DMS79 (cell line): ENCODE results near the gene PAF1.

Experiments used
- DNase-seq: peaks from one replicate; lab custom pipeline; 2025; lab: John Stamatoyannopoulos, UW

The PAF1 gene

GRCh38 chr19:39416152-39417120 lies 25.5 kb upstream of the PAF1 start:
- DNase-seq: no peak

- no peak for DNase-seq
Observed at GRCh38 chr19:39415111-39416046, 24.5 kb upstream of the PAF1 start.

DNA sequence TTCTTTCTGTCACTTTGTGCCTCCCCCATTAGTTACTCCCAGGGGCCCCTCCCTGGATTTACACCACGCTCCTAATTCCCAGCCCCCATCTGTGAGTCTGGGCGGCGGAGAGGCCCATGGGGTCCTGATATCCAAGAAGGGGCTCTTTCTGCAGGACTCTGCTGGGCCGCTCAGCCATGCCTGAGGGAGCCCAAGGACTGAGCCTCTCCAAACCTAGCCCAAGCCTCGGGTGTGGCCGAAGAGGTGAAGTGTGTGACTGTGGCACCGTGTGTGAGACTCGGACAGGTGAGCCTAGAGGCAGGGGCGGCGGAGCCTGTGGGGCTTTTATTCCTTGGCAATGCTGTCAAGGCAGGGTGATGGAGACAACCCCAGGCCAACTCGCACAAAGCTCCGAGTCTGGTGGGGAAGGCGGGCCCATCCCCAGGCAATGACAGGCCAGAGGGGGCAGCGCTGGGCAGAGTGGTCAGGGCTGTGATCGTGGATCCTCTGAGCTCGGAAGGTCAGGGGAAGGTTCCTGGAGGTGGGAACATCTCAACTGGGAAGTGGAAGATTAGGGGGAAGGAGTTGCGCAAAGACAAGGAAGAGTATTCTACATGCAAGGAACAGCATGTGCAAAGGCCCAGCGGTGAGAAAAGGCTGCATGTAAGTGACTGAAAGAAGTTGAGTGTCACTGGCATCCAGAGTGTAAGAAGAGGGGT lies 23.2 kb upstream of the PAF1 start:
- DNase-seq: no peak

DNA sequence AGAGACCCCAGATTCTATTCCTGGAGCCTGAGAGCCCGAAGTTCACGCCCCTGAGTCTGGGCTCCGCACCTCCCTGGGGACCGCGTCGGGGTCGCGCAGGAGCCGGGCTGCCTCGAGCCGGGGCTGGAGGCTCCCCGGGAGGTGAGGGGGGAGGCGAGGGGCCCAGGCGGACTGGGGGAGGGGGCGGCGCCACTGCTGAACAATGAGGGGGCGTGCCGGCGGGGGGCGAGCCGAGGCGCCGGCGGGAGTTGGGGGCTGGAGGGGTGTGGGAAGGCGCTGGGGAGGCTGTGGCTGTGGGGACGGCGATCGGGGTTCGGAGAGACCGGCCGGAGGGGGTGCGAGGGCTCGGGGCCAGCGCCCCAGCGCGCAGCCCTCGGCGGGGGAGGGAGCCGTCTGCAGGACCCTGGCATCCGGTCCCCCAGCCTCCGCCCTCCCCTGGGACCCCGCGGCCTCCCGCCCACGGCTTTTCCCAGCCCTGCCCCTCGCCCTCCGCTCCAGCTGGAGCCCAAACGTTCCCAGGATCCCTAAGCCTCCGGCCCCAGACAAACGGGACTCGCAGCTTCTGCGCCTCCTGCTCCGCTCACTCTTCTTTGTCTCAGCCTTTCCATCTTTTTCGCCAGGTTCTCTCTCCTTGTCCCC lies 22.5 kb upstream of the PAF1 start:
- no peak for DNase-seq

DNA sequence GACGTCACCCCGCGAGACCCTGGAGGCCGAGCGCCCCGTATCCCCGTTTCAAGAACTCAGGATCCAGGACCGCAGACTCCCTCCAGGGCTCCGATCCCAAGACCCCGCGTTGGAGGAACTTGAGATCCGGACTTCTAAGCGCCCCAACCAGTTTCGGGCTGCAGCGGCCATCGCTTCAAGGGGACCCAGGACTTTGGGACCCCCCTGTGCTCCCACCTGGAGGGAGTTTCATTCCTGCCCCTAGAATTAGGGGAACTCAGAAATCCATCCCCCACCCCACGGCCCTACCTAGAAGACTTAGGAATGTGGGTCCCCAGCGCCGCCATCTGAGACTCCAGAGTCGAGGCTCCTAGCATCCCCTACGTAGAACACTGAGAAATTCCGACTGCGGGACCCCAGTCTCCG lies 22.0 kb upstream of the PAF1 start:
- no peak for DNase-seq

- peak; percentile 99 for DNase-seq
Observed at GRCh38 chr19:39412100-39412866, 21.4 kb upstream of the PAF1 start, which contains the start of gene PLEKHG2. TSS of gene PLEKHG2 (plus strand) at chr19:39412669. CDS start at chr19:39414087, 1,418 bp downstream.

GRCh38 chr19:39411832-39412099 lies 20.9 kb upstream of the PAF1 start:
- DNase-seq: peak; percentile 72

- no peak for DNase-seq
Observed at GRCh38 chr19:39411081-39411831, 20.4 kb upstream of the PAF1 start.

DNA sequence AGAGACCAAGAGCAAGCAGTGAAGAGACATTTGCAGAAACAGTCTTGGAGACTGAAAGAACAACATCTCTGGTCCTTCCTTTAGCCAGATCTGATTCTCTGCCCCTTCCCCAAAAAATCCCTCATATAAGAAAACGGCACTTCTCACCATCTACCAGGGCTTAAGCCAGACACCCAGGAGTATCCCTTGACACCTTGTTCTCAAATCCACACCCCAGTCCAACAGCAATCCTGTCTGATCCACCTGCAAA lies 19.9 kb upstream of the PAF1 start:
- DNase-seq: no peak

DNA sequence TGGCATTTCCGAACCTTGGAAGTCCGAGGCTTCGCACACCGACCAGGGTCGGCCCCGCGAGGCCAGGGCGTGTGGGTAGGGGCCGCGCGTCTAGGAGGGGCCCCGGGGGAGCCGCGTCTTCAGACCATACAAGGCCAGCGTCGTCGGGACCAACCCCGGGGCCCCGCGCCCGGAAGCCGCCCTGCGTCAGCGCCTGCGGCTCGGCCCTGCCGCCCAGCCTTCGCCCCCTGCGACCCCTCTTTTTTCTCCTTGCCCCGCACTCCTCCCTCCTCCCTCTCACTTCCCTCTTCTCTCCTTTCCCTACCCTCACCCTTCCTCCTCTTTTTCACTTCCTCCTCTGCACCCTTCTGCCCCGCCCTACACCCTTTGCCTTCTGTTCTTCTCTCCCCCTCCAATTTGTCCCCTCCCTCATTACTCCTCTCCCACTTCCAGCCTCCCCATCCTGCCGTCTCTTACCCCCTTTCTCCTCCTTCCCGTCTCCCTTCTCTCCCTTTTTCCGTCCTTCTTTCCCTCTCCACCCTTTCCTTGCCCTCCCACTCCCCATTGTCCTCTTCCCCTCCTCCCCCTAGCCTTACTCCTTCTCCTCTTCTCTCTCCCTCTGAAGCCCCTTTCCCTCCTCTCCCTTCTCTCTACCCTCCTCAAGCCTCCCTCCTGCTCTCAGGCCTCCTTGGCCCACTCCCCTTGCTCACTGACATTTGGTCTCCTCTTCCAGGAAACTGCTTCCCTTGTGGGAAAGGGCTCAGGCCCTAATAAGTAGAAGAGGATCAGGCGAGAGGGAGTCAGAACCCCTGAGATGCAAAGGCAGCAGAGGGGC lies 19.3 kb upstream of the PAF1 start:
- DNase-seq: no peak

DNA sequence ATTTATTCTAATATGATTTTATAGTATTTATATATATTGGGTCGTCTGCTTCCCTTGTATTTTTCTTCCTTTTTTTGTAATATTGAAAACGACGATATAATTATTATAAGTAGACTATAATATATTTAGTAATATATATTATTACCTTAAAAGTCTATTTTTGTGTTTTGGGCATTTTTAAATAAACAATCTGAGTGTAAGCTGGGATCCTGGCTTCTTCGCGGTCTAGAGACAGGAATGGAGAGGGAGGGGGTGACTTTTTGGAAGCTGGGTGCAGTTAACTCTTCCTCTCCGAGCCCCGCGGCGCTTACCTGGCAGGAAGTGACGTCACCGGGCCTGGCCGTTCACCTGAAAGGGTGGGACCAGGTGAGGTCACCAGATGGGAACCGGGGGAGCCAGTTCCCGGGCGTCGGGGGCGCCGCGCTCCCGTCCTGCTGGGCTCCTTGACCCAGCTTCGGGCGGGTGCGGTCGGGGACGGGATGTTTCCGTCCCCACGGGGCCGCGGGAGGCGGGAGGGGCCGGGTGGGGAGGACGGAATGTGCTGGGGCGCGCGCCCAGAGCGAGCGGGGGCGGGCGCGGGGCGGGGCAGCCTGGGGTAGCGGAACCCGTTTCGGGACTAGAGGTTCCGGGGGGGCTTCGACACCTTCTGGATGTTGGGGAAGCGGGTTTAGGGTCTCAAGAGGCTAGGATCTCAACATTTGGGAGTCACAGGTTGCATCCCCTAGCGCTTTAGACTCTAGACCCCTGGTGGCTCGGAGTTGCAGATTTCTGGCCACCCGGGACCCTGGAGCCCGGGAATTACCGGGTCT lies 18.5 kb upstream of the PAF1 start:
- peak; percentile 94 for DNase-seq

DNA sequence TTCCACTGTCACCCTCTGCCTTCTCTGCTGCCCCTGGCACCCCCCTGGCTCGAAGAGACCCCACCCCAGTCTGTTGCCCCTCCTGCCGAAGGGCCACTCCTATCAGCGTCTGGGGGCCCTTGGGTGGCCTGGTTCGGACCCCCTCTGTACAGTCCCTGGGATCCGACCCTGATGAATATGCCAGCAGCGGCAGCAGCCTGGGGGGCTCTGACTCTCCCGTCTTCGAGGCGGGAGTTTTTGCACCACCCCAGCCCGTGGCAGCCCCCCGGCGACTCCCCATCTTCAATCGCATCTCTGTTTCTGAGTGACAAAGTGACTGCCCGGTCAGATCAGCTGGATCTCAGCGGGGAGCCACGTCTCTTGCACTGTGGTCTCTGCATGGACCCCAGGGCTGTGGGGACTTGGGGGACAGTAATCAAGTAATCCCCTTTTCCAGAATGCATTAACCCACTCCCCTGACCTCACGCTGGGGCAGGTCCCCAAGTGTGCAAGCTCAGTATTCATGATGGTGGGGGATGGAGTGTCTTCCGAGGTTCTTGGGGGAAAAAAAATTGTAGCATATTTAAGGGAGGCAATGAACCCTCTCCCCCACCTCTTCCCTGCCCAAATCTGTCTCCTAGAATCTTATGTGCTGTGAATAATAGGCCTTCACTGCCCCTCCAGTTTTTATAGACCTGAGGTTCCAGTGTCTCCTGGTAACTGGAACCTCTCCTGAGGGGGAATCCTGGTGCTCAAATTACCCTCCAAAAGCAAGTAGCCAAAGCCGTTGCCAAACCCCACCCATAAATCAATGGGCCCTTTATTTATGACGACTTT lies 17.7 kb upstream of the PAF1 start:
- DNase-seq: peak; percentile 32

DNA sequence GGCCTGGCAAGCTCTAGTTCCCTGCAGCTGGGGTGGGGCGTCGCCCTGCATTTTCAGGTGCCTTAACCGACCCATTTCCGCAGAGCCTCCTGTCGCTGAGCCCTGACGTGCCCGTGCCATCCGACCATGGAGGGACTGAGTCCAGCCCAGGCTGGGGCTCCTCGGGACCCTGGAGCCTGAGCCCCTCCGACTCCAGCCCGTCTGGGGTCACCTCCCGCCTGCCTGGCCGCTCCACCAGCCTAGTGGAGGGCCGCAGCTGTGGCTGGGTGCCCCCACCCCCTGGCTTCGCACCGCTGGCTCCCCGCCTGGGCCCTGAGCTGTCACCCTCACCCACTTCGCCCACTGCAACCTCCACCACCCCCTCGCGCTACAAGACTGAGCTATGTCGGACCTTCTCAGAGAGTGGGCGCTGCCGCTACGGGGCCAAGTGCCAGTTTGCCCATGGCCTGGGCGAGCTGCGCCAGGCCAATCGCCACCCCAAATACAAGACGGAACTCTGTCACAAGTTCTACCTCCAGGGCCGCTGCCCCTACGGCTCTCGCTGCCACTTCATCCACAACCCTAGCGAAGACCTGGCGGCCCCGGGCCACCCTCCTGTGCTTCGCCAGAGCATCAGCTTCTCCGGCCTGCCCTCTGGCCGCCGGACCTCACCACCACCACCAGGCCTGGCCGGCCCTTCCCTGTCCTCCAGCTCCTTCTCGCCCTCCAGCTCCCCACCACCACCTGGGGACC lies 16.9 kb upstream of the PAF1 start:
- DNase-seq: no peak

DNA sequence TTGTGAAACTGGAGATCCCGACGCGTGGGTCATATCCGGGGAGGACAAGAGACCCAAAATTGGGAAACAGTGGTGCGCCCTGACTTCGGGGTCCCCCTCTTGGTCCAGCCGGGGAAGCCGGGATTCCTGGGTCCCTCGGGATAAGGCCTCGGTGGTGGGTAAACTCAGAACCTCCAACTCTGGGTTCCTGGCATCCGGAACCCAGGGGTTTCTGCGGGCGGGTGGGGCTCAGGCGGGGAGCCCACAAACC lies 16.4 kb upstream of the PAF1 start:
- DNase-seq: no peak

GRCh38 chr19:39406656-39407409 lies 15.9 kb upstream of the PAF1 start, which contains the start of gene ZFP36:
TSS of gene ZFP36 (plus strand) at chr19:39406847. CDS start at chr19:39406905, 58 bp downstream.
- DNase-seq: peak; percentile 34

GRCh38 chr19:39405958-39406655 lies 15.2 kb upstream of the PAF1 start:
- DNase-seq: no peak
